Liver (tissue), 2 donors: ENCODE results near the gene CHAD.

Source experiments
- CTCF ChIP-seq: fragments of 150-350 bp; IDR thresholded peaks from 2 replicates; pipeline ENCODE4 v1.5.1; 2017; ENCODE audit warnings: improper control_type of control experiment, low read depth, low read length; ENCODE audit not compliant: missing input control
- YY1 ChIP-seq: IDR thresholded peaks from 2 replicates; pipeline ENCODE4 v1.6.1; 2016; ENCODE audit warnings: antibody characterized with exemption, mild to moderate bottlenecking
- donor health status: healthy.

GRCh38 chr17:50517011-50517410 is 48.3 kb upstream of the CHAD start:
- TF ChIP-seq CTCF (no peak), YY1 (no peak)
